Activated CD8-positive, alpha-beta memory T cell treated with anti-CD3 and anti-CD28 coated beads, Interleukin-2, amount 50 U/mL, for 48 hours (primary cell): ENCODE results near the gene ANTKMT.

Experiments
- DNase-seq: peaks from one replicate; pipeline ENCODE4 v3.0.0-alpha.2; 2020

The ANTKMT gene

DNA sequence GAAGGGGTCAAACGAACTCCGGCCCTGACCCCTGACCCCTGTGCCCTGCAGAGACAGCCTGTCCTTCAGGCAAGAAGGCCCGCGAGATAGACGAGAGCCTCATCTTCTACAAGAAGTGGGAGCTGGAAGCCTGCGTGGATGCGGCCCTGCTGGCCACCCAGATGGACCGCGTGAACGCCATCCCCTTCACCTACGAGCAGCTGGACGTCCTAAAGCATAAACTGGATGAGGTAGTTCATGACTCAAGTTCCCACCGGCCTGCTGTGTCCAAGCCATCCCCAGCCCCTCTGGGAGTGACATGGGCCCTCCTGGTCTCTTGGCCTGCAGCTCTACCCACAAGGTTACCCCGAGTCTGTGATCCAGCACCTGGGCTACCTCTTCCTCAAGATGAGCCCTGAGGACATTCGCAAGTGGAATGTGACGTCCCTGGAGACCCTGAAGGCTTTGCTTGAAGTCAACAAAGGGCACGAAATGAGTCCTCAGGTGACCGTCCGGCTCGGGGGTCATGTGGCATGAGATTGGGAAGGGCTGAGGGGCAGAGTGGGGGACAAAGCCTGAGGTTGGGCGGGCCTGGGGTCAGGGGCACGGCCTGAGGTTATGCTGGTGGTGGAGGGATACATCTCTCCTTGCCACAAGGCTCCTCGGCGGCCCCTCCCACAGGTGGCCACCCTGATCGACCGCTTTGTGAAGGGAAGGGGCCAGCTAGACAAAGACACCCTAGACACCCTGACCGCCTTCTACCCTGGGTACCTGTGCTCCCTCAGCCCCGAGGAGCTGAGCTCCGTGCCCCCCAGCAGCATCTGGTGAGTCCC, 45.3 kb downstream of the ANTKMT start:
- DNase-seq = no peak

DNA sequence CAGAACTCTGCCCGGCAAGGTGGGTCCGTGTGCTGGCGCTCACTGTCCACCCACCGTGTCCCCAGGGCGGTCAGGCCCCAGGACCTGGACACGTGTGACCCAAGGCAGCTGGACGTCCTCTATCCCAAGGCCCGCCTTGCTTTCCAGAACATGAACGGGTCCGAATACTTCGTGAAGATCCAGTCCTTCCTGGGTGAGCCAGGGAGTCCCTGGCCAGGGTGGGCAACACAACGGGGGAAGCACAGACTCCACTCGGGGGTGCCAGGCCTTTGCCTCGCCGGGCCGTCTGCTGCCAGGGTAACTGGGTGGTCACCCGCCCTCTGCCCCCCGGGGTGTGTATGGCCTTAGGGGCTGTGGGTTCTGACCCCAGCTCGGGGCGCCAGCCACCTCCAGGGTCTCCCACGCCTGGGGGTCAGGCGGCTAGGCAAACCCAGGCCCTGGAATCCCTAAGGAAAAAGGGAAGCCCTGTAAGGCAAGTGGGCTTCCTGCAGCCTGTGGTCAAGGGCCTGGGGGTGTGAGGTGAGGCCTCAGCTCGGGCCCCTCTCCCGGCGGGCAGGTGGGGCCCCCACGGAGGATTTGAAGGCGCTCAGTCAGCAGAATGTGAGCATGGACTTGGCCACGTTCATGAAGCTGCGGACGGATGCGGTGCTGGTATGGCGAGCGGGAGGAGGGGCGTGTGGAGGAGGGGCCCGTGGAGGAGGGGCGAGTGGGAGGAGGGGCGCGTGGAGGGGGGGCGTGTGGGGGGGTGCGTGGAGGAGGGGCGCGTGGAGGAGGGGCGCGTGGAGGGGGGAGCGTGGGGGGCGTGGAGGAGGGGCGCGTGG, 46.1 kb downstream of the ANTKMT start:
- DNase-seq = no peak

DNA sequence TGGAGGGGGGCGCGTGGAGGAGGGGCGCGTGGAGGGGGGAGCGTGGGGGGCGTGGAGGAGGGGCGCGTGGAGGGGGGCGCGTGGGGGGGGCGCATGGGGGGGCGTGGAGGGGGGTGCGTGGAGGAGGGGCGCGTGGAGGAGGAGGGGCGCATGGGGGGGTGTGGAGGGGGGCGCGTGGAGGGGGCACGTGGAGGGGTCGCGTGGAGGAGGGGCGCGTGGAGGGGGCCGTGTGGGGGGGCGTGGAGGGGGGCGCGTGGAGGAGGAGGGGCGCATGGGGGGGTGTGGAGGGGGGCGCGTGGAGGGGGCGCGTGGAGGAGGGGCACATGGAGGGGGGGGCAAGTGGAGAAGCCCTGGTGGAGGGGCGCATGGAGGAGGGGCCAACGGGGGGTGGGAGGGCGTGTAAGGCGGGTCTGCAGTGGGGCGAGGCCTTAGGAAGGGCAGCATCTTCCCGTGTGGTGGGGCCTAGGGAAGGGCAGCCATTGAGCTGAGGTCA, 46.8 kb downstream of the ANTKMT start:
- no peak for DNase-seq

DNA sequence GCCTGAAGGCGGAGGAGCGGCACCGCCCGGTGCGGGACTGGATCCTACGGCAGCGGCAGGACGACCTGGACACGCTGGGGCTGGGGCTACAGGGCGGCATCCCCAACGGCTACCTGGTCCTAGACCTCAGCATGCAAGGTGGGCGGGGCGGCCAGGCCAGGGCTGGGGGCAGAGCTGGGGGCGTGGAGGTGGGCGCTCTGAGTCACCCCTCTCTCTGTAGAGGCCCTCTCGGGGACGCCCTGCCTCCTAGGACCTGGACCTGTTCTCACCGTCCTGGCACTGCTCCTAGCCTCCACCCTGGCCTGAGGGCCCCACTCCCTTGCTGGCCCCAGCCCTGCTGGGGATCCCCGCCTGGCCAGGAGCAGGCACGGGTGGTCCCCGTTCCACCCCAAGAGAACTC, 47.5 kb downstream of the ANTKMT start:
- DNase-seq = no peak

DNA sequence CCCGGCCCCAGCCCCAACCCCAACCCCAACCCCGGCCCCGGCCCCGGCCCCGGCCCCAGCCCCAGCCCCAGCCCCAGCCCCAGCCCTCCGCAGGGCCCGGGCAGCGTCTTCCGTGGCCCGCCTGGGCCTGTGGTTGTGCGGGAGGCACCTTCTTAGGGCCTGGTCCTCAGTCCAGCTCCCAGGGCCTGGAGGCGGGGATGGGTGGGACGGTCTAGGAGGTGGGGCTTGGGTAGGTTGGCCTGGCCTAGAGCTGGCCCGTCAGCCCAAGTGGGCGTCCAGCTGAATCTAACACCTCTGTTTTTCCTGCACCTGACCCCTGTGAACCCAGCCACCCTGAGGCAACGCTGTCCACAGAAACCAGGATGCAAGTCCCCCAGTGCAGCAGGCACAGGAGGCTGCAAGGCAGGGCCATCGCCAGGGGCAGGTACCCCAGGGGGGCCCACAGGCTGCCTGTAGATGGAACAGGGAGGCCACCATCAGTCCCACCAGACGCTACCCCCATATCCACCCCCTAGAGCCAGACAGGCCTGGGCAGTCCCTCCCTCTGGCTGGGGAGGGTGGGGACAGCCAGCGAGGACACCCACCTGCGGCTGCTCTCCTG, 48.3 kb downstream of the ANTKMT start:
- DNase-seq = no peak

DNA sequence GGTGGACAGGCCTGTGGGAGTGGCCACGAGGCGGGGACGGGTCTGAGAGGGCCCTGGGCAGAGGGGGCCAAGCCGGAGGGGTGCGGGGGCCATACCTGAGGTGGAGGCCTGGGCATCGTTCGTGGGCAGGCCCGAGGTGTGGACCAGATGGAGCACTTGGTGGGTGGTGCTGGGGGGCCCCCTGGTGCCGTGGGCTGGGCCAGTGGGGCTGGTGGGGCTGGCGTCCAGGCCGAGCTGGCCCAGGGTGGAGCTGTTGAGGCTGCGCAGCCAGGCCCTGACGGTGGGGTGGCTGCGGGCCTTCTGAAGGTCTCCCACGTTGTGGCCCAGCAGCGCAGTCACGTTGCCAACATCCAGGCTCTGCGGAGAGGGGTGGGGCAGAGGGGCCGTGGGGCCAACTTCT, 49.0 kb downstream of the ANTKMT start:
- DNase-seq = no peak

DNA sequence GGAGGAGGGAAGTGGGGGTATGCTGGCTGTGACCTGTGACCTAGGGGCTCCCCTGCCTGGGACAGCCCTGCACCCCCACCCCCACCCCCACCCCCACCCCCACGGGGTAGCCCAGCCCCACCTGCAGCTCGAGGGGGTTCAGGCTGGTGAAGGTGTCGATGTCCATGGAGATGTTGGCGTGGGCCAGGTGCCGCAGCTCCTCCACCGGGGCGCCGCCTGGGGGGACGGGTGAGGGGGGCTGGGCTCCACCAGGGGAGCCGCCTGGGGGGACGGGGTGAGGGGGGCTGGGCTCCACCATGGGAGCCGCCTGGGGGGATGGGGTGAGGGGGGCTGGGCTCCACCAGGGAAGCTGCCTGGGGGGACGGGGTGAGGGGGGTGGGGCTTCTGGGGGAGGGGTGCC, 49.5 kb downstream of the ANTKMT start:
- DNase-seq = no peak
